H1 (cell line): Measurements from ENCODE around the gene FSD1. TPM values are rescaled to one million over a fixed set of nuclear protein-coding genes. Genes with fewer than 3 reads are reported as not detected.

Experiments used
- CTCF ChIA-PET: fragments of 300-600 bp; sonication (Branson Sonifier 250); formaldehyde crosslinking; loops from one replicate; lab custom pipeline; 2021; ENCODE audit not compliant: partially characterized antibody; lab: Charles Lee
- POLR2A ChIA-PET: fragments of 300-600 bp; sonication (Branson Sonifier 250); formaldehyde crosslinking; loops from one replicate; lab custom pipeline; 2021; ENCODE audit warnings: inconsistent platforms; ENCODE audit not compliant: partially characterized antibody; lab: Charles Lee
- DNase-seq, 2 experiments: peaks; one replicate each; pipeline versions ENCODE4 v3.0.0 to v3.0.0-alpha.2; 2010 to 2022; ENCODE audit warnings: low spot score in 2 of 2, low read depth in 1 of 2, mixed read lengths in 1 of 2
- FAIRE-seq: peaks from 2 replicates; lab custom pipeline; 2011; peaks lifted over from hg19 to GRCh38; lab: Jason Lieb, UNC
- H2AFZ ChIP-seq: 2 replicates; pipeline ENCODE4 v1.8.1; 2012; ENCODE audit warnings: low read length, inconsistent platforms
- H2AK5ac ChIP-seq: 2 replicates; pipeline ENCODE4 v1.6.1; 2013; ENCODE audit warnings: low read depth, low read length
- H2BK120ac ChIP-seq: replicated peaks from 2 replicates; pipeline ENCODE3; 2013; ENCODE audit warnings: low read depth, low read length, inconsistent platforms
- H2BK12ac ChIP-seq: 2 replicates; pipeline ENCODE4 v1.6.1; 2013; ENCODE audit warnings: low read depth, low read length
- H2BK15ac ChIP-seq: 2 replicates; pipeline ENCODE4 v1.6.1; 2013; ENCODE audit warnings: low read length
- H2BK20ac ChIP-seq: 2 replicates; pipeline ENCODE4 v1.6.1; 2013; ENCODE audit warnings: low read length
- H2BK5ac ChIP-seq: 2 replicates; pipeline ENCODE4 v1.6.1; 2013; ENCODE audit warnings: low read depth, low read length
- H3K14ac ChIP-seq: 2 replicates; pipeline ENCODE4 v1.6.1; 2013; ENCODE audit warnings: inconsistent platforms; ENCODE audit not compliant: insufficient read length
- H3K18ac ChIP-seq: 2 replicates; pipeline ENCODE4 v1.6.1; 2013; ENCODE audit warnings: low read length; ENCODE audit errors: extremely low read depth
- H3K23ac ChIP-seq: 2 replicates; pipeline ENCODE4 v1.6.1; 2013; ENCODE audit warnings: inconsistent platforms; ENCODE audit not compliant: insufficient read length
- H3K23me2 ChIP-seq: 2 replicates; pipeline ENCODE4 v1.6.1; 2013; ENCODE audit warnings: low read depth, low read length
- H3K27ac ChIP-seq: 2 replicates; pipeline ENCODE4 v1.6.1; 2011; ENCODE audit warnings: low read depth, low read length, inconsistent platforms
- H3K27me3 ChIP-seq, 4 experiments: replicated peaks in 1 of 4; 1 replicate in 1 of 4; 2 replicates in 3 of 4; pipeline versions ENCODE4 v1.6.1 to v1.8.1; 2011 to 2013; ENCODE audit warnings: low read length in 3 of 4, mild to moderate bottlenecking in 3 of 4, inconsistent platforms in 2 of 4, mixed read lengths in 2 of 4, moderate library complexity in 1 of 4; ENCODE audit not compliant: control insufficient read depth in 3 of 4, insufficient read depth in 3 of 4; ENCODE audit errors: extremely low read depth in 1 of 4
- H3K36me3 ChIP-seq, 4 experiments: 2 replicates each; pipeline versions ENCODE4 v1.6.1 to v1.8.1; 2011 to 2013; ENCODE audit warnings: mild to moderate bottlenecking in 4 of 4, low read length in 3 of 4, moderate library complexity in 2 of 4, control low read depth in 1 of 4, inconsistent platforms in 1 of 4; ENCODE audit not compliant: insufficient read depth in 4 of 4, control insufficient read depth in 2 of 4
- H3K4ac ChIP-seq: replicated peaks from 2 replicates; pipeline ENCODE3; 2013; ENCODE audit warnings: low read length, low read depth, mixed read lengths, inconsistent platforms; ENCODE audit not compliant: insufficient read length
- H3K4me1 ChIP-seq, 4 experiments: replicated peaks in 1 of 4; 1 replicate in 1 of 4; 2 replicates in 3 of 4; pipeline versions ENCODE4 v1.6.1 to v1.8.1; 2011 to 2013; ENCODE audit warnings: low read length in 3 of 4, inconsistent platforms in 2 of 4, mixed read lengths in 1 of 4; ENCODE audit not compliant: insufficient read depth in 4 of 4, control insufficient read depth in 3 of 4
- H3K4me2 ChIP-seq, 2 experiments: 2 replicates each; pipeline versions ENCODE4 v1.6.1 to v1.8.1; 2011 to 2013; ENCODE audit warnings: low read depth in 2 of 2, low read length in 2 of 2, control low read depth in 1 of 2, inconsistent platforms in 1 of 2, mild to moderate bottlenecking in 1 of 2; ENCODE audit not compliant: insufficient read depth in 1 of 2
- H3K4me3 ChIP-seq, 4 experiments: fragments of 200-600, 300-600 bp in 1 of 4; sonication (generic), shearing (Covaris generic), sonication (Bioruptor Twin) in 1 of 4; 2 replicates each; pipeline versions ENCODE4 v1.5.1 to v1.8.1; 2011 to 2016; ENCODE audit warnings: low read length in 4 of 4, low read depth in 3 of 4, control low read depth in 2 of 4, inconsistent platforms in 2 of 4, mild to moderate bottlenecking in 2 of 4, mixed read lengths in 1 of 4, moderate library complexity in 1 of 4; ENCODE audit not compliant: insufficient read depth in 2 of 4; ENCODE audit errors: extremely low read depth in 1 of 4
- H3K56ac ChIP-seq: replicated peaks from 2 replicates; pipeline ENCODE3; 2013; ENCODE audit warnings: low read depth, mild to moderate bottlenecking, mixed read lengths, low read length, inconsistent platforms; ENCODE audit not compliant: insufficient read length
- H3K79me1 ChIP-seq: 2 replicates; pipeline ENCODE4 v1.6.1; 2013; ENCODE audit warnings: low read depth, low read length, control low read depth
- H3K79me2 ChIP-seq, 2 experiments: 2 replicates each; pipeline versions ENCODE4 v1.6.1 to v1.8.1; 2012 to 2013; ENCODE audit warnings: low read length in 2 of 2, mild to moderate bottlenecking in 2 of 2, inconsistent platforms in 1 of 2; ENCODE audit not compliant: insufficient read depth in 2 of 2, control insufficient read depth in 1 of 2
- H3K9ac ChIP-seq, 4 experiments: replicated peaks in 1 of 4; 1 replicate in 1 of 4; 2 replicates in 3 of 4; pipeline versions ENCODE4 v1.6.1 to v1.8.1; 2011 to 2013; ENCODE audit warnings: low read depth in 3 of 4, low read length in 3 of 4, control low read depth in 2 of 4, mild to moderate bottlenecking in 2 of 4, moderate library complexity in 2 of 4, inconsistent platforms in 1 of 4; ENCODE audit errors: extremely low read depth in 1 of 4
- H3K9me3 ChIP-seq, 2 experiments: 2 replicates each; pipeline versions ENCODE4 v1.6.1 to v1.8.1; 2012 to 2013; ENCODE audit warnings: mild to moderate bottlenecking in 2 of 2, moderate library complexity in 2 of 2, control low read depth in 1 of 2, inconsistent platforms in 1 of 2, low read depth in 1 of 2, low read length in 1 of 2, mixed read lengths in 1 of 2; ENCODE audit not compliant: insufficient read depth in 2 of 2
- H4K20me1 ChIP-seq, 2 experiments: replicated peaks in 1 of 2; 2 replicates each; pipeline versions ENCODE3 to v1.8.1; 2011 to 2013; ENCODE audit warnings: inconsistent platforms in 2 of 2, low read length in 2 of 2, mild to moderate bottlenecking in 1 of 2; ENCODE audit not compliant: insufficient read depth in 2 of 2, control insufficient read depth in 1 of 2
- H4K5ac ChIP-seq: 2 replicates; pipeline ENCODE4 v1.6.1; 2013; ENCODE audit warnings: low read length, low read depth, mixed read lengths, inconsistent platforms; ENCODE audit not compliant: insufficient read length
- H4K8ac ChIP-seq: 2 replicates; pipeline ENCODE4 v1.8.0; 2013; ENCODE audit warnings: mild to moderate bottlenecking, moderate library complexity, low read length, inconsistent platforms; ENCODE audit not compliant: insufficient read depth; ENCODE audit errors: extremely low read depth
- H4K91ac ChIP-seq: replicated peaks from 2 replicates; pipeline ENCODE3; 2013; ENCODE audit warnings: low read length, mixed read lengths, inconsistent platforms; ENCODE audit not compliant: insufficient read length
- KDM4A ChIP-seq: IDR thresholded peaks from one replicate; pipeline ENCODE4 v1.7.1; 2012; ENCODE audit warnings: low read depth, mild to moderate bottlenecking, moderate library complexity, low read length, inconsistent platforms; ENCODE audit not compliant: severe bottlenecking
- RAD21 ChIP-seq, 2 experiments: IDR thresholded peaks in 1 of 2; conservative IDR thresholded peaks in 1 of 2; 2 replicates each; pipeline ENCODE4 v1.6.1; 2011; ENCODE audit warnings: low read depth in 2 of 2, low read length in 2 of 2, improper control_type of control experiment in 1 of 2, inconsistent platforms in 1 of 2, mild to moderate bottlenecking in 1 of 2, moderate library complexity in 1 of 2
- TEAD4 ChIP-seq: IDR thresholded peaks from 2 replicates; pipeline ENCODE4 v1.6.1; 2012; ENCODE audit warnings: low read depth, low read length, inconsistent platforms, mixed read lengths
- WGBS, 2 experiments: shearing (Covaris generic) in 1 of 2; methylation state at CpG; one replicate each; pipeline versions ENCODE4 v1.1.6 to v1.1.7; 2013 to 2015; ENCODE audit warnings: low lambda C conversion rate in 2 of 2, mixed read lengths in 2 of 2, inconsistent platforms in 1 of 2, low coverage in 1 of 2, missing lambda C conversion rate in 1 of 2; ENCODE audit not compliant: insufficient replicate concordance in 2 of 2, insufficient coverage in 1 of 2, insufficient read length in 1 of 2; ENCODE audit errors: extremely low coverage in 1 of 2, missing lambda C conversion rate in 1 of 2; 5-methylcytosine and 5-hydroxymethylcytosine counted together
- polyA plus RNA-seq, 7 experiments: library from polyadenylated mRNA; depleted of rRNA in 3 of 7; stranded (reverse) in 5 of 7; unstranded in 2 of 7; fragments of >200 nt in 5 of 7; fragments of 200-250 nt in 2 of 7; gene quantifications; 1 replicate in 5 of 7; 2 replicates in 1 of 7; 4 replicates in 1 of 7; pipeline versions ENCODE4 v1.2.1 to v1.2.3, GENCODE V29; 2011 to 2013; ENCODE audit warnings: missing spikeins in 2 of 7, mixed read lengths in 2 of 7
- total RNA-seq: library from RNA; stranded (reverse); fragmentation: NEBNext Ultra II Directional; extraction: Animal tissue kit (Norgen Biotek cat#: 25700); gene quantifications from 2 replicates; pipeline ENCODE4 v1.2.1, GENCODE V29; 2021

Gene FSD1
- total and polyA plus RNA-seq, 2 of the 8 experiments (the other 6 are each of a cell fraction or from before 2014, with no cell fraction given): 58.8 to 181 TPM

- no peak overlapping the region for H2BK120ac ChIP-seq
- H3K4ac ChIP-seq: no peak overlapping the region
- no peak overlapping the region for H3K23ac ChIP-seq
- H3K9me3 ChIP-seq: no peaks in the 10 kb centered on the region
- no peak overlapping the region for H2BK20ac ChIP-seq
- no peak for TF ChIP-seq TEAD4
- TF ChIP-seq RAD21 (IDR thresholded peaks at IDR 0.05 in 1 of 2, conservative IDR thresholded peaks at IDR 0.05 in 1 of 2; ENCODE audit: low read depth in 2 of 2, low read length in 2 of 2): peak in 1 of 2 experiments; percentile 19; a peak in 1 of 4 replicates
- TF ChIP-seq KDM4A: no peak
- H2AFZ ChIP-seq: no peak overlapping the region
- H4K91ac ChIP-seq: no peak overlapping the region
- no peaks in the 10 kb centered on the region for H3K79me1 ChIP-seq
- peak overlapping the region; percentile 21; the same call in 1 of the 2 replicates for H4K8ac ChIP-seq
- peaks cover 12% of the 10 kb centered on the region; the same call in 1 of the 2 replicates for H3K23me2 ChIP-seq
- peaks cover 0 to 6% (median 3%) of the 10 kb centered on the region in 4 experiments; a peak in 5 of 7 replicates for H3K4me1 ChIP-seq
- FAIRE-seq: no peak
- no peak overlapping the region for H2AK5ac ChIP-seq
- DNase-seq: peak in 1 of 2 experiments; percentile 87
- H3K27ac ChIP-seq: no peak overlapping the region
- H4K20me1 ChIP-seq: peaks cover 4 to 15% of the 10 kb centered on the region in 2 experiments
- CTCF ChIA-PET: interaction anchor here (0.6 to 1.3 kb wide), 5 partner anchors 12 to 61 kb away, joined by 3 to 8 read pairs (median 4); partner anchors contain the start of gene MPND
- peak overlapping the region; percentile 32 to 67 (median 50); a peak in 6 of 8 replicates for H3K4me3 ChIP-seq
- 16% methylated on average over 6 of the region's 13 CpGs; no CpG with 5 or more reads in 1 of the 2 experiments for WGBS, 2 experiments
- H3K27me3 ChIP-seq: no peaks in the 10 kb centered on the region; a peak in 1 of 7 replicates
- peak overlapping the region; percentile 64 for H4K5ac ChIP-seq
- H2BK5ac ChIP-seq: no peak overlapping the region
- no peaks in the 10 kb centered on the region for H3K79me2 ChIP-seq
- no peak overlapping the region for H2BK12ac ChIP-seq
- no peak overlapping the region for H3K9ac ChIP-seq
- POLR2A ChIA-PET: interaction anchor here (0.6 to 1.4 kb wide), 7 partner anchors 10 to 138 kb away, joined by 3 to 7 read pairs (median 3); partner anchors contain the start of genes FSD1, MPND and STAP2
- H3K4me2 ChIP-seq: peak overlapping the region; percentile 88 to 95
- H3K18ac ChIP-seq: peak overlapping the region; percentile 60; the same call in 1 of the 2 replicates
- no peak overlapping the region for H3K56ac ChIP-seq
- no peak overlapping the region for H2BK15ac ChIP-seq
- no peak overlapping the region for H3K14ac ChIP-seq
- H3K36me3 ChIP-seq: peaks cover 0 to 8% (median 0%) of the 10 kb centered on the region in 4 experiments; a peak in 2 of 8 replicates
Observed at GRCh38 chr19:4327877-4328242, 23.5 kb downstream of the FSD1 start.
